GM13976 (cell line): ENCODE results near the gene VGF.
A peak's percentile ranks its signal among the peaks of the same experiment; 100 is the strongest.

Experiments used
- DNase-seq: peaks from one replicate; pipeline ENCODE4 v3.0.0; 2012; ENCODE audit warnings: low spot score
- CTCF ChIP-seq: IDR thresholded peaks from 2 replicates; pipeline ENCODE4 v1.5.1; 2012; ENCODE audit warnings: borderline replicate concordance, mild to moderate bottlenecking; ENCODE audit not compliant: insufficient read depth; ENCODE audit errors: extremely low read depth, missing control alignments, control extremely low read depth
- in situ Hi-C: fragments of 300-500 bp; cut with MboI; formaldehyde crosslinking; loops from one replicate; pipeline ENCODE4 v1.12.0; 2022; ENCODE audit warnings: low sequenced_read_pairs, mixed read lengths, inconsistent platforms; ENCODE audit not compliant: unreplicated experiment

Gene VGF

GRCh38 chr7:101165075-101165957, at the start of gene VGF:
Gene VGF, minus strand, starts transcription at chr7:101165569. Its CDS starts 726 bp downstream, at chr7:101164843.
- DNase-seq = peak; percentile 98
- in situ Hi-C loops = no loop called here
- no peak for TF ChIP-seq CTCF

GRCh38 chr7:101212014-101212413, 46.6 kb upstream of the VGF start:
- no peak for TF ChIP-seq CTCF
- DNase-seq = no peak
- in situ Hi-C loops = no loop called here

- in situ Hi-C loops = no loop called here
- no peak for TF ChIP-seq CTCF
- DNase-seq = no peak
These were observed 46.1 kb upstream of the VGF start for GRCh38 chr7:101211501-101211900.

GRCh38 chr7:101210143-101210542, 44.8 kb upstream of the VGF start:
- no peak for TF ChIP-seq CTCF
- no peak for DNase-seq
- in situ Hi-C loops = no loop called here

GRCh38 chr7:101208794-101209193, 43.4 kb upstream of the VGF start:
- TF ChIP-seq CTCF = no peak

GRCh38 chr7:101207459-101207858, 42.1 kb upstream of the VGF start:
- DNase-seq = no peak
- no peak for TF ChIP-seq CTCF
- in situ Hi-C loops = no loop called here

More at GRCh38 chr7:101208794-101209193, 43.4 kb upstream of the VGF start:
- in situ Hi-C loops = no loop called here
- DNase-seq = no peak
